ENCODE measurements around the gene MTG2.

GRCh38 chr20:62198496-62198895, 15.7 kb downstream of the MTG2 start:
- TF ChIP-seq EZH2phosphoT487 (IDR thresholded peaks at IDR 0.05; ENCODE audit: low read length) (no peak), CTCF (IDR thresholded peaks at IDR 0.05; ENCODE audit: low read length) (no peak), EZH2 (optimal IDR thresholded peaks at IDR 0.05; ENCODE audit: low read depth, low read length) (no peak)

All from MM.1S (cell line).